ENCODE results near the gene LRRC7. TPM values are rescaled to one million over a fixed set of nuclear protein-coding genes. Genes with fewer than 3 reads are reported as not detected.

Gene LRRC7
- total and polyA plus RNA-seq, 2 of the 8 experiments (the other 6 are each of a cell fraction or from before 2014, with no cell fraction given), result 0.03 to 0.17 TPM

DNA sequence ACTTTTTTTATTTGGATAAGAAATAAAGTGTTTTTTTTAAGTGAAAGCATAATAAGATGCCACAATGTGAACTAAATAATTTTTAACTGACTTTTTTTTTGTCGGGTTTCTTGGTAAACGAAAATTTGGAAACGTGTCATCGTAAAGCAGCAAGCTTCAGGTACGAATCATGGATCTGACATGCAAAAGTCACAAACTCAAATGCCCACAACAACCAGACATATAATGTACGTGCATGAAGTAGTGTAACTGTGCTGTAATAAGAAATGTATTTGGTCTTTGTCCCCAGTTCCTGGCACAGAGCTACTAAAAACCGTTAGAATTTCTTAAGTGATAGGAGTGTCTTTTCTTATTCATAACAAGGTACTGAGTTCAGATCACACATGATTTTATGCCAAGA is 44.3 kb upstream of the LRRC7 start:
- Histone ChIP-seq H3K4me1 (replicated peaks in 1 of 4; ENCODE audit: control insufficient read depth in 3 of 4, insufficient read depth in 4 of 4, low read length in 3 of 4) (no peaks in the 10 kb centered on the region), H4K8ac (ENCODE audit: extremely low read depth, insufficient read depth, low read length) (no peak overlapping the region), H3K27me3 (replicated peaks in 1 of 4; ENCODE audit: control insufficient read depth in 3 of 4, extremely low read depth in 1 of 4, insufficient read depth in 3 of 4, low read length in 3 of 4) (no peaks in the 10 kb centered on the region), H2BK5ac (ENCODE audit: low read depth, low read length) (no peak overlapping the region), H2BK12ac (ENCODE audit: low read depth, low read length) (no peak overlapping the region), H2AFZ (ENCODE audit: low read length) (no peak overlapping the region), H3K79me1 (ENCODE audit: low read depth, low read length) (no peaks in the 10 kb centered on the region), H3K36me3 (ENCODE audit: control insufficient read depth in 2 of 4, insufficient read depth in 4 of 4, low read length in 3 of 4) (no peaks in the 10 kb centered on the region), H3K14ac (ENCODE audit: insufficient read length) (no peak overlapping the region), H2BK15ac (ENCODE audit: low read length) (no peak overlapping the region), H3K27ac (ENCODE audit: low read depth, low read length) (no peak overlapping the region), H3K4me2 (ENCODE audit: insufficient read depth in 1 of 2, low read depth in 2 of 2, low read length in 2 of 2) (no peak overlapping the region), H3K9ac (replicated peaks in 1 of 4; ENCODE audit: extremely low read depth in 1 of 4, low read depth in 3 of 4, low read length in 3 of 4) (no peak overlapping the region), H3K79me2 (ENCODE audit: control insufficient read depth in 1 of 2, insufficient read depth in 2 of 2, low read length in 2 of 2) (no peaks in the 10 kb centered on the region), H4K5ac (ENCODE audit: insufficient read length, low read depth, low read length) (no peak overlapping the region), H3K23ac (ENCODE audit: insufficient read length) (no peak overlapping the region), H4K20me1 (replicated peaks in 1 of 2; ENCODE audit: control insufficient read depth in 1 of 2, insufficient read depth in 2 of 2, low read length in 2 of 2) (no peaks in the 10 kb centered on the region), H2AK5ac (ENCODE audit: low read depth, low read length) (no peak overlapping the region), H3K18ac (ENCODE audit: extremely low read depth, low read length) (no peak overlapping the region), H3K56ac (replicated peaks; ENCODE audit: insufficient read length, low read depth, low read length) (no peak overlapping the region), H3K23me2 (ENCODE audit: low read depth, low read length) (no peaks in the 10 kb centered on the region), H4K91ac (replicated peaks; ENCODE audit: insufficient read length, low read length) (no peak overlapping the region), H2BK20ac (ENCODE audit: low read length) (no peak overlapping the region), H3K4ac (replicated peaks; ENCODE audit: insufficient read length, low read depth, low read length) (no peak overlapping the region), H3K4me3 (ENCODE audit: extremely low read depth in 1 of 4, insufficient read depth in 2 of 4, low read depth in 3 of 4, low read length in 4 of 4) (no peak overlapping the region), H3K9me3 (ENCODE audit: insufficient read depth in 2 of 2, low read depth in 1 of 2, low read length in 1 of 2) (no peaks in the 10 kb centered on the region), H2BK120ac (replicated peaks; ENCODE audit: low read depth, low read length) (no peak overlapping the region)
- ChIA-PET CTCF (ENCODE audit: partially characterized antibody) (no interaction called here), POLR2A (ENCODE audit: partially characterized antibody) (no interaction called here)
- TF ChIP-seq POLR2A (IDR thresholded peaks at IDR 0.05; ENCODE audit: control extremely low read depth in 1 of 2, low read depth in 2 of 2, low read length in 2 of 2) (no peak), RAD21 (IDR thresholded peaks at IDR 0.05 in 1 of 2, conservative IDR thresholded peaks at IDR 0.05 in 1 of 2; ENCODE audit: low read depth in 2 of 2, low read length in 2 of 2) (no peak), POLR2AphosphoS5 (IDR thresholded peaks at IDR 0.05; ENCODE audit: low read depth, low read length) (no peak), TBP (IDR thresholded peaks at IDR 0.05; ENCODE audit: low read depth, low read length) (no peak), KDM5A (IDR thresholded peaks at IDR 0.05; ENCODE audit: low read length) (no peak), POU5F1 (IDR thresholded peaks at IDR 0.05; ENCODE audit: low read depth, low read length) (no peak)
- TF ChIP-seq, protein P1, sequence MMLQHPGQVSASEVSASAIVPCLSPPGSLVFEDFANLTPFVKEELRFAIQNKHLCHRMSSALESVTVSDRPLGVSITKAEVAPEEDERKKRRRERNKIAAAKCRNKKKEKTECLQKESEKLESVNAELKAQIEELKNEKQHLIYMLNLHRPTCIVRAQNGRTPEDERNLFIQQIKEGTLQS (IDR thresholded peaks at IDR 0.05; ENCODE audit: insufficient read depth, low read depth, low read length), result no peak
- 86% methylated on average over 7 of the region's 7 CpGs; no CpG with 5 or more reads in 1 of the 2 experiments for WGBS, 2 experiments (ENCODE audit: extremely low coverage in 1 of 2, insufficient coverage in 1 of 2, insufficient read length in 1 of 2, insufficient replicate concordance in 2 of 2, low coverage in 1 of 2, low lambda C conversion rate in 2 of 2, missing lambda C conversion rate in 1 of 2)
- FAIRE-seq (no peak), DNase-seq (ENCODE audit: low read depth in 1 of 2, low spot score in 2 of 2) (no peak)
